G401 (cell line): Measurements from ENCODE around the gene ADAMTS17. TPM values are rescaled to one million over a fixed set of nuclear protein-coding genes. Genes with fewer than 3 reads are reported as not detected.
A peak's percentile ranks its signal among the peaks of the same experiment; 100 is the strongest.

Source experiments
- DNase-seq: peaks from one replicate; pipeline ENCODE4 v3.0.0-alpha.2; 2015; ENCODE audit warnings: low spot score
- in situ Hi-C: cut with HindIII; loops from 2 replicates; pipeline ENCODE4 v1.10.0; 2016; ENCODE audit warnings: low sequenced_read_pairs, mixed read lengths
- total RNA-seq: library from RNA; depleted of rRNA; stranded (reverse); fragments of >200 nt; shearing (Covaris generic); gene quantifications from 2 replicates; pipeline ENCODE4 v1.2.3, GENCODE V29; 2014; rRNA removed

ADAMTS17 gene
- 1.3 TPM in 1 of 2 replicates, not detected in the other for total RNA-seq

- in situ Hi-C loops, result no loop called here
- peak; percentile 93 for DNase-seq
These were observed at the start of gene ADAMTS17 for GRCh38 chr15:100341750-100342560. Gene ADAMTS17, minus strand, starts transcription at chr15:100341975. Its CDS starts 76 bp downstream, at chr15:100341899.

GRCh38 chr15:100385300-100386050 is 43.7 kb upstream of the ADAMTS17 start:
- in situ Hi-C loops, result no loop called here
- no peak for DNase-seq

- no peak for DNase-seq
- in situ Hi-C loops, result no loop called here
These were observed 42.3 kb upstream of the ADAMTS17 start for GRCh38 chr15:100384108-100384410.

- peak; percentile 30 for DNase-seq
- in situ Hi-C loops, result no loop called here
These were observed 41.7 kb upstream of the ADAMTS17 start for GRCh38 chr15:100383302-100384107.

- in situ Hi-C loops, result no loop called here
- no peak for DNase-seq
These were observed 32.2 kb upstream of the ADAMTS17 start for GRCh38 chr15:100373942-100374341.

GRCh38 chr15:100373120-100373896 is 31.5 kb upstream of the ADAMTS17 start:
- no peak for DNase-seq
- in situ Hi-C loops, result no loop called here

- peak; percentile 2 for DNase-seq
- in situ Hi-C loops, result no loop called here
These were observed 31.0 kb upstream of the ADAMTS17 start for GRCh38 chr15:100372739-100373119.

GRCh38 chr15:100355342-100355741 is 13.6 kb upstream of the ADAMTS17 start:
- no peak for DNase-seq
- in situ Hi-C loops, result no loop called here

GRCh38 chr15:100353449-100353848 is 11.7 kb upstream of the ADAMTS17 start:
- in situ Hi-C loops, result no loop called here
- no peak for DNase-seq

GRCh38 chr15:100350434-100351226 is 8.9 kb upstream of the ADAMTS17 start:
- in situ Hi-C loops, result no loop called here

GRCh38 chr15:100349696-100350433 is 8.1 kb upstream of the ADAMTS17 start:
- in situ Hi-C loops, result no loop called here
- peak; percentile 94 for DNase-seq

More at GRCh38 chr15:100350434-100351226, 8.9 kb upstream of the ADAMTS17 start:
- no peak for DNase-seq

GRCh38 chr15:100349321-100349695 is 7.5 kb upstream of the ADAMTS17 start:
- DNase-seq, result no peak
- in situ Hi-C loops, result no loop called here

GRCh38 chr15:100348578-100348977 is 6.8 kb upstream of the ADAMTS17 start:
- DNase-seq, result no peak
- in situ Hi-C loops, result no loop called here

GRCh38 chr15:100346866-100347512 is 5.2 kb upstream of the ADAMTS17 start:
- in situ Hi-C loops, result no loop called here
- DNase-seq, result no peak

- in situ Hi-C loops, result no loop called here
- no peak for DNase-seq
These were observed 3.7 kb upstream of the ADAMTS17 start for GRCh38 chr15:100345438-100345837.

GRCh38 chr15:100343251-100343650 is 1.5 kb upstream of the ADAMTS17 start:
- DNase-seq, result no peak
- in situ Hi-C loops, result no loop called here

GRCh38 chr15:100341239-100341749 is 481 bp downstream of the ADAMTS17 start:
- in situ Hi-C loops, result no loop called here

More at GRCh38 chr15:100341239-100341749, 481 bp downstream of the ADAMTS17 start:
- DNase-seq, result no peak
